Testis (tissue), 3 donors: ENCODE data around the gene NSRP1. TPM values are rescaled to one million over a fixed set of nuclear protein-coding genes. Genes with fewer than 3 reads are reported as not detected.

Experiments used
- DNase-seq: peaks from one replicate; pipeline ENCODE4 v3.0.0-alpha.2; 2019
- H3K27ac ChIP-seq, 2 donors: fragments of 200-600 bp; sonication (generic); one replicate each; pipeline ENCODE4 v1.5.1; 2019
- H3K27me3 ChIP-seq: fragments of 200-600 bp; sonication (generic); one replicate; pipeline ENCODE4 v1.5.1; 2019
- H3K36me3 ChIP-seq: fragments of 200-600 bp; sonication (generic); one replicate; pipeline ENCODE4 v1.5.1; 2017; ENCODE audit warnings: low read depth; ENCODE audit errors: missing control alignments
- H3K4me1 ChIP-seq: fragments of 200-600 bp; sonication (generic); one replicate; pipeline ENCODE4 v1.5.1; 2019
- H3K4me3 ChIP-seq, 2 donors: fragments of 200-600 bp; sonication (generic); one replicate each; pipeline ENCODE4 v1.5.1; 2017 to 2019
- H3K9me3 ChIP-seq: fragments of 200-600 bp; sonication (generic); one replicate; pipeline ENCODE4 v1.5.1; 2017
- POLR2A ChIP-seq: fragments of 450-650 bp; IDR thresholded peaks from one replicate; pipeline ENCODE4 v1.6.1; 2017; ENCODE audit warnings: antibody characterized with exemption, mild to moderate bottlenecking, moderate library complexity
- WGBS, 2 donors: methylation state at CpG; one replicate each; pipeline ENCODE4 v1.1.5; 2018; 5-methylcytosine and 5-hydroxymethylcytosine counted together
- intact Hi-C: fragments of 100-400 bp; cut with DNase I; formaldehyde crosslinking; loops from one replicate; pipeline ENCODE4 v1.15.1; 2023; ENCODE audit warnings: low total_unique reads
- polyA plus RNA-seq: library from polyadenylated mRNA; stranded (reverse); fragments of 350-450 nt; fragmentation: Illumina TruSeq; extraction: RNeasy Lipid Tissue Mini Kit (QIAGEN cat#74804); gene quantifications from one replicate; pipeline ENCODE4 v1.2.3, GENCODE V29; 2014; ENCODE audit warnings: low read depth, low replicate concordance; ENCODE audit not compliant: insufficient read depth
- total RNA-seq, 2 donors: library from RNA; depleted of rRNA; stranded (reverse); fragments of >200 nt; gene quantifications; one replicate each; pipeline ENCODE4 v1.2.3, GENCODE V29; 2016
- TF ChIP-seq, protein P1 (sequence below), 3 experiments: fragments of 450-650 bp in 2 of 3; fragments of 200-600 bp in 1 of 3; sonication (generic) in 1 of 3; IDR thresholded peaks; one replicate each; pipeline ENCODE4 v1.5.1; 2016 to 2019; ENCODE audit warnings: antibody characterized with exemption in 3 of 3, mild to moderate bottlenecking in 2 of 3, moderate library complexity in 1 of 3

Gene NSRP1
- total and polyA plus RNA-seq, 3 donors from 2014 or later: 12.6 to 53.7 (median 34.3) TPM

GRCh38 chr17:30186761-30187160, 70.1 kb downstream of the NSRP1 start:
- Histone ChIP-seq H3K36me3 (no peaks in the 10 kb centered on the region), H3K27me3 (no peaks in the 10 kb centered on the region), H3K4me3 (no peak overlapping the region), H3K9me3 (no peaks in the 10 kb centered on the region), H3K27ac (no peak overlapping the region), H3K4me1 (no peaks in the 10 kb centered on the region)
- 77 to 82% methylated on average over 1 of the region's 1 CpG for WGBS, 2 donors
- no peak for TF ChIP-seq POLR2A
- TF ChIP-seq, protein P1, sequence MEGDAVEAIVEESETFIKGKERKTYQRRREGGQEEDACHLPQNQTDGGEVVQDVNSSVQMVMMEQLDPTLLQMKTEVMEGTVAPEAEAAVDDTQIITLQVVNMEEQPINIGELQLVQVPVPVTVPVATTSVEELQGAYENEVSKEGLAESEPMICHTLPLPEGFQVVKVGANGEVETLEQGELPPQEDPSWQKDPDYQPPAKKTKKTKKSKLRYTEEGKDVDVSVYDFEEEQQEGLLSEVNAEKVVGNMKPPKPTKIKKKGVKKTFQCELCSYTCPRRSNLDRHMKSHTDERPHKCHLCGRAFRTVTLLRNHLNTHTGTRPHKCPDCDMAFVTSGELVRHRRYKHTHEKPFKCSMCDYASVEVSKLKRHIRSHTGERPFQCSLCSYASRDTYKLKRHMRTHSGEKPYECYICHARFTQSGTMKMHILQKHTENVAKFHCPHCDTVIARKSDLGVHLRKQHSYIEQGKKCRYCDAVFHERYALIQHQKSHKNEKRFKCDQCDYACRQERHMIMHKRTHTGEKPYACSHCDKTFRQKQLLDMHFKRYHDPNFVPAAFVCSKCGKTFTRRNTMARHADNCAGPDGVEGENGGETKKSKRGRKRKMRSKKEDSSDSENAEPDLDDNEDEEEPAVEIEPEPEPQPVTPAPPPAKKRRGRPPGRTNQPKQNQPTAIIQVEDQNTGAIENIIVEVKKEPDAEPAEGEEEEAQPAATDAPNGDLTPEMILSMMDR (IDR thresholded peaks at IDR 0.05): no peak
- DNase-seq: no peak
- intact Hi-C loops: no loop called here

DNA sequence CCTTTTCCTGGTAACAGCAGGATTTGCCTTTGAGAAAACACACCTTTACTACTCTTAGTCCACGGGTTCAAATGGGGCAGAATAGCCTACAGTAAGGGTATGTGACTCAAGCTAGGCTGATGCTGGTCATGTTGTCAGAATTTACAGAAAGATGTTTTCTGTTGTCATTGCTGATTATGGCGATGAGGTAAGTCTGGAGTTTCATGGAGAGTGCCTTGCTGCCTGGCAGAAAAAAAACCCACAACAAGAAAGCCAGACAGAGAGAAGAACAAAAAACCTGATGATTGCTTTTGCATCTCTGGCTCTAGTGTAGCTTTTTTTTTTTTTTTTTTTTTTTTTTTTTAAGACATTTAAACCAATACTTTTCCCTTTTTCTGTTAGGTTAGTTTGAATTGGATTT, 71.0 kb downstream of the NSRP1 start:
- H3K4me3 ChIP-seq: no peak overlapping the region
- H3K4me1 ChIP-seq: no peaks in the 10 kb centered on the region
- H3K27ac ChIP-seq: no peak overlapping the region
- DNase-seq: no peak
- H3K9me3 ChIP-seq: no peaks in the 10 kb centered on the region
- TF ChIP-seq, protein P1 (IDR thresholded peaks at IDR 0.05): no peak
- no peak for TF ChIP-seq POLR2A
- intact Hi-C loops: no loop called here
- no peaks in the 10 kb centered on the region for H3K36me3 ChIP-seq
- no peaks in the 10 kb centered on the region for H3K27me3 ChIP-seq
- 68 to 76% methylated on average over 2 of the region's 2 CpGs for WGBS, 2 donors

- 89 to 95% methylated on average over 5 of the region's 5 CpGs for WGBS, 2 donors
- no peaks in the 10 kb centered on the region for H3K4me1 ChIP-seq
- no peak for TF ChIP-seq POLR2A
- TF ChIP-seq, protein P1 (IDR thresholded peaks at IDR 0.05): no peak
These were observed 71.8 kb downstream of the NSRP1 start for GRCh38 chr17:30188211-30188939.

GRCh38 chr17:30191072-30191471, 74.5 kb downstream of the NSRP1 start:
- H3K9me3 ChIP-seq: no peaks in the 10 kb centered on the region
- no peak for TF ChIP-seq POLR2A
- TF ChIP-seq, protein P1 (IDR thresholded peaks at IDR 0.05): no peak
- WGBS, 2 donors: 40 to 45% methylated on average over 2 of the region's 2 CpGs

More at GRCh38 chr17:30188211-30188939, 71.8 kb downstream of the NSRP1 start:
- intact Hi-C loops: no loop called here
- no peak for DNase-seq
- no peak overlapping the region for H3K27ac ChIP-seq
- H3K36me3 ChIP-seq: no peaks in the 10 kb centered on the region
- H3K27me3 ChIP-seq: no peaks in the 10 kb centered on the region
- H3K9me3 ChIP-seq: no peaks in the 10 kb centered on the region
- H3K4me3 ChIP-seq: no peak overlapping the region

GRCh38 chr17:30196504-30196903, 79.9 kb downstream of the NSRP1 start:
- TF ChIP-seq, protein P1 (IDR thresholded peaks at IDR 0.05): no peak
- TF ChIP-seq POLR2A: no peak
- DNase-seq: no peak
- intact Hi-C loops: no loop called here
- no peaks in the 10 kb centered on the region for H3K36me3 ChIP-seq
- no peak overlapping the region for H3K4me3 ChIP-seq
- no peak overlapping the region for H3K27ac ChIP-seq
- no peaks in the 10 kb centered on the region for H3K4me1 ChIP-seq
- H3K9me3 ChIP-seq: no peaks in the 10 kb centered on the region
- no peaks in the 10 kb centered on the region for H3K27me3 ChIP-seq
- 81 to 87% methylated on average over 3 of the region's 3 CpGs for WGBS, 2 donors

More at GRCh38 chr17:30191072-30191471, 74.5 kb downstream of the NSRP1 start:
- Histone ChIP-seq H3K4me3 (no peak overlapping the region), H3K36me3 (no peaks in the 10 kb centered on the region), H3K27ac (no peak overlapping the region), H3K27me3 (no peaks in the 10 kb centered on the region), H3K4me1 (no peaks in the 10 kb centered on the region)
- intact Hi-C loops: no loop called here
- no peak for DNase-seq
